Measurements from ENCODE around the gene FASLG.

Gene FASLG

DNA sequence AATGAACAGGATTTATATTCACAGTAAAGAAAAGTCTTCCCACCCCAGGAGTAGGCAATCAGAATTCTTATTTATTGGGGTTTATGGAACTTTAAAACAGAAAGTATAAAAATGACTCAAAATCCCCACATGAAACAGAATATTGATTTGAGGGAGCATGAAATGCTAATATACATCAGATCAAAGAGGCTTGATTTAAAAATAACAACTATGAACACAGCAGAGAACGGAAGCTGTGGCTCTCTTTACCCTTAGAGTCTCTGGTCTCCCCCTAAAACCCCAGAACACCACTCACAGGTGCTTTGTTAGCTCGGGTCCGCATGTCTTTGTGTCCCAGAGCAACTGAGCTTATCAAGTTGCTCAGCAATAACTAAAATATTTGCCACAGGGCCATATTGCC, 31.2 kb upstream of the FASLG start:
- WGBS, 2 experiments: 93 to 94% methylated on average over 3 of the region's 3 CpGs
- no peaks in the 10 kb centered on the region for H3K9me3 ChIP-seq (ENCODE audit: control insufficient read depth, low read length)
- H3K4me3 ChIP-seq (ENCODE audit: insufficient read depth, low read depth, low read length): no peak overlapping the region
- no peaks in the 10 kb centered on the region for H3K4me1 ChIP-seq (ENCODE audit: control insufficient read depth, insufficient read depth, low read length)
- no peaks in the 10 kb centered on the region for H3K27me3 ChIP-seq (ENCODE audit: control insufficient read depth, insufficient read depth, low read length, poor library complexity, severe bottlenecking)
- H3K36me3 ChIP-seq (ENCODE audit: control insufficient read depth, insufficient read depth, low read length): no peaks in the 10 kb centered on the region
- H3K27ac ChIP-seq (ENCODE audit: insufficient read depth, low read depth, low read length, poor library complexity, severe bottlenecking): no peak overlapping the region

DNA sequence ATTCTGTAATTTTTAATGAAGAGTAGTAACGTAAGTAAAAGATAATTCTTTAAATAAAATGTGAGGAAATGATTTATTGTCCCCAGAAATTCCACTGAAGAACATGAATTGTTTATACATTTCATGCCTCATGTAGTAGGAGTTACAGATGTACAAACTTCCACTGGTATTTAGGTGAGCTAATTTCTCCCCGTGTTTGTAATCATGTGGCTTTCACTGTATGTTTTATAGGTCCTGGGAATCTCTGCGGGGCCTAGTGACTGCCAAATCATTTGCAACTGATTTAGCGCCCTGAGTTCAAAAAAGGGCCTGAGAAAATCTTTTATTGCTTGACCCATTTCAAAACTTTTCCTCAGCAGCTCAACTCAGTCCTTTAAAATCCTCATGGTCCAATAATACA, 30.5 kb upstream of the FASLG start:
- Histone ChIP-seq H3K27ac (ENCODE audit: insufficient read depth, low read depth, low read length, poor library complexity, severe bottlenecking) (no peak overlapping the region), H3K36me3 (ENCODE audit: control insufficient read depth, insufficient read depth, low read length) (no peaks in the 10 kb centered on the region), H3K4me1 (ENCODE audit: control insufficient read depth, insufficient read depth, low read length) (no peaks in the 10 kb centered on the region), H3K9me3 (ENCODE audit: control insufficient read depth, low read length) (no peaks in the 10 kb centered on the region), H3K27me3 (ENCODE audit: control insufficient read depth, insufficient read depth, low read length, poor library complexity, severe bottlenecking) (no peaks in the 10 kb centered on the region), H3K4me3 (ENCODE audit: insufficient read depth, low read depth, low read length) (no peak overlapping the region)
- WGBS, 2 experiments: 93 to 96% methylated on average over 4 of the region's 4 CpGs

DNA sequence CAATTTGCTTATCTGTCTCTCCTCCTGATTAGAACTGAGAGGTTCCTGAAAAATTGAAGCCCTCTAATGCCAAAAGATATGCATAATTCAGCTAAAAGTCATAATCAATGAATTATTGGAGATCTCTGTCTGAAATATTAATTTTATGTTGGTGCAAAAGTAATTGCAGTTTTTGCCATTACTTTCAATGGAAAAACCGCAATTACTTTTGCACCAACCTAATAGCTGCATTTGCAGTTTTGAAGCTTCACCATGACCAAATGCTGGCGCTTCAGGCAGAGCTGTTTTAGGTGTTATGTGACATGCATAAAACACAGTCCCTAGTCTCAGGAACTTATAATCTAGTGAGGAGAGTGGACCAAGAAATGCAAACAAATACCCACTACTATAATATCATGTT, 29.7 kb upstream of the FASLG start:
- 88 to 100% methylated on average over 1 to 2 of the region's 2 CpGs for WGBS, 2 experiments
- H3K4me1 ChIP-seq (ENCODE audit: control insufficient read depth, insufficient read depth, low read length): no peaks in the 10 kb centered on the region
- no peak overlapping the region for H3K4me3 ChIP-seq (ENCODE audit: insufficient read depth, low read depth, low read length)
- H3K9me3 ChIP-seq (ENCODE audit: control insufficient read depth, low read length): no peaks in the 10 kb centered on the region
- H3K27me3 ChIP-seq (ENCODE audit: control insufficient read depth, insufficient read depth, low read length, poor library complexity, severe bottlenecking): no peaks in the 10 kb centered on the region
- H3K36me3 ChIP-seq (ENCODE audit: control insufficient read depth, insufficient read depth, low read length): no peaks in the 10 kb centered on the region
- H3K27ac ChIP-seq (ENCODE audit: insufficient read depth, low read depth, low read length, poor library complexity, severe bottlenecking): no peak overlapping the region

DNA sequence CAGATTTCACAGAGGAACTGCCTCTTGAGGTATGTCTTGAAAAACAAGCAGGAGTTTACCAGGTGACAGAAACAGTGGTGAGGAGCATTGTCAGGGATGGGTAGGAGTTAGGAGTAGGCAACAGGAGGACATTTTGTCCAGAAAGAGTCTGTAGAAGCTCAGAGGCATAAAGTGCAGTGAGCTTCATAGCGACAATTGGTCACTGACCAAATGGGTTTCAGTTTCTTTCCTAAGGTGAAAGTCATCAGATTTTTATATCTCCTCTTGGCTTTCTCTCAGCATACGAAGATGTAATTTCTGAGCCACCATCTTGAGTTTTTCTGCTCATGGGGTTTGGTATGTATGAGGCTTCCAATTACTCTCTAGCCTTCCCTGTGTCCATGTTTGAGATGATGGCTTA, 29.3 kb upstream of the FASLG start:
- Histone ChIP-seq H3K4me1 (ENCODE audit: control insufficient read depth, insufficient read depth, low read length) (no peaks in the 10 kb centered on the region), H3K9me3 (ENCODE audit: control insufficient read depth, low read length) (no peaks in the 10 kb centered on the region), H3K27me3 (ENCODE audit: control insufficient read depth, insufficient read depth, low read length, poor library complexity, severe bottlenecking) (no peaks in the 10 kb centered on the region), H3K27ac (ENCODE audit: insufficient read depth, low read depth, low read length, poor library complexity, severe bottlenecking) (no peak overlapping the region), H3K36me3 (ENCODE audit: control insufficient read depth, insufficient read depth, low read length) (no peaks in the 10 kb centered on the region), H3K4me3 (ENCODE audit: insufficient read depth, low read depth, low read length) (no peak overlapping the region)
- 92 to 96% methylated on average over 2 of the region's 2 CpGs for WGBS, 2 experiments

DNA sequence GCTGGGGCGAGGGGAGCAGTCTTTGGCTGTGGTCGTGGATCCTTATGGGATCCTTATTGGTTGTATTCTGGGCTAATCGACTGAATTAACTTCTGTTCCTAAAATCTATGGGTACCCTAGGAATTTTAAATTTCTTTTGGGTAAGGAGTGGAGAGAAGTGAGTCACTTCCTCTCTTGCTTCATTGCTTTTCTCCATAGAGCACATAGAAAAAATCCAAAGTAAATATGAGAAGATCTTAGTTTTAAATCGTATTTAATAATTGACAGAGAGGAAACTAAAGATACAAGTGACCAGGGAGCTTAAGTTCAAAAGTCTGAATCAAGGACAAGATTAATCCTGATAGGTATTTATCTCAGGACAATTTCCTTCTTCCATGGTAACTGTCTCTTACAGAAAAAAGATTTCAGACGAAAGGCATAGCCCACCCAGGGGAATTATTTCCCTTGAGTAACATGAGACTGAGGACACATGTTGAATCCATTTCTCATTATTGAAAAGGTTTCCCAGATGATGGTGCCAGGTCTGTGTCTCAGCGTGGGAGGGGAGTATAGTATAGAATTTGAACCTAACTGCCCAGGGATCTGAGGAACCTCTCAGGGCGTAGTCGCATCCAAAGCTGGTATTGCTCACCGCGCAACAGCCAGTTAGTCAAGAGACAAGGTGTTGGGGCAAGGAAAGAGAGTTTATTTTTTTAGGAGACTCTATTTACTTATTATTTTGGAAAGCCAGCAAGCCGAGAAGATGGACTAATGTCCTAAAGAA, 28.7 kb upstream of the FASLG start:
- Histone ChIP-seq H3K9me3 (ENCODE audit: control insufficient read depth, low read length) (no peaks in the 10 kb centered on the region), H3K27me3 (ENCODE audit: control insufficient read depth, insufficient read depth, low read length, poor library complexity, severe bottlenecking) (no peaks in the 10 kb centered on the region), H3K36me3 (ENCODE audit: control insufficient read depth, insufficient read depth, low read length) (no peaks in the 10 kb centered on the region), H3K4me1 (ENCODE audit: control insufficient read depth, insufficient read depth, low read length) (no peaks in the 10 kb centered on the region), H3K4me3 (ENCODE audit: insufficient read depth, low read depth, low read length) (no peak overlapping the region), H3K27ac (ENCODE audit: insufficient read depth, low read depth, low read length, poor library complexity, severe bottlenecking) (no peak overlapping the region)
- WGBS, 2 experiments: 96 to 97% methylated on average over 11 of the region's 11 CpGs

DNA sequence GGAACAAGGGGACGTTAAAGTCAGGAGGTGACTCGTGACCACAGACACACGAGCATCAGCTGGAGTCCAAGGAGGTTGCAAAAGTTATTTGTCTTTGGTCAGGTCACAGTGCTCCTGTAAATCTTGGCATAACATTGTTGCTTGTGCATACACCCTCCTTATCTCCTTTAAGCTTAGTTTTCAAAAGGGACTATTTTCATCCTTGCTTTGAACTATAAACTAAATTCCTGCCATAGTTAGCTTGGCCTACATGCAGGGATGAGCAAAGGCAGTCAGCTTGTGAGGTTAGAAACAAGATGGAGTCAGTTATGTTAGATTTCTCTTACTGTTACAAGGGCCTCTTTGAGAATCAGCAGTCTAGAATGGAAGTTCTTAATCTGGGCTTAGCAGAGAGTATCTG, 28.0 kb upstream of the FASLG start:
- H3K4me3 ChIP-seq (ENCODE audit: insufficient read depth, low read depth, low read length): no peak overlapping the region
- WGBS, 2 experiments: 95 to 97% methylated on average over 3 of the region's 3 CpGs

DNA sequence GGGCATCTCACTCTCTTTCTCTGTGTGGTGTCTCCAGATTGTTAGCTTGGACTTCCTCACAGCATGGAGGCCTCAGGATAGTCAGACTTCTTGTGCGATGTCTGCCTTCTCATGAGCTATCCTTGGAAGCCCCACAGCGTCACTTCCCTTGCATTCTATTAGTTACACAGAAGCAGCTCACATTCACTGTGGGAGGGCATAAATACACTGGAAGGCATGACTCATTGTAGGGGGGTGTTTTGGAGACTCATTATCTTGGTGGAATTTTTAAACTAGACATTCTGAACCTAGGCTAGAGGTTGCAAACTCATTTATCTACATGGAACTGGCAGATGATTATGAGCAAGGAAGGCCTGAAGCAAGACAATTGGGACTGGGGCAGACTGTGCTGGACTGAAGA, 21.4 kb upstream of the FASLG start:
- Histone ChIP-seq H3K27me3 (ENCODE audit: control insufficient read depth, insufficient read depth, low read length, poor library complexity, severe bottlenecking) (no peaks in the 10 kb centered on the region), H3K4me3 (ENCODE audit: insufficient read depth, low read depth, low read length) (no peak overlapping the region), H3K27ac (ENCODE audit: insufficient read depth, low read depth, low read length, poor library complexity, severe bottlenecking) (no peak overlapping the region), H3K9me3 (ENCODE audit: control insufficient read depth, low read length) (no peaks in the 10 kb centered on the region), H3K4me1 (ENCODE audit: control insufficient read depth, insufficient read depth, low read length) (no peaks in the 10 kb centered on the region), H3K36me3 (ENCODE audit: control insufficient read depth, insufficient read depth, low read length) (no peaks in the 10 kb centered on the region)
- 92 to 100% methylated on average over 2 of the region's 2 CpGs for WGBS, 2 experiments

More for the DNA sequence above, 28.0 kb upstream of the FASLG start:
- H3K27me3 ChIP-seq (ENCODE audit: control insufficient read depth, insufficient read depth, low read length, poor library complexity, severe bottlenecking): no peaks in the 10 kb centered on the region
- H3K36me3 ChIP-seq (ENCODE audit: control insufficient read depth, insufficient read depth, low read length): no peaks in the 10 kb centered on the region
- no peak overlapping the region for H3K27ac ChIP-seq (ENCODE audit: insufficient read depth, low read depth, low read length, poor library complexity, severe bottlenecking)
- no peaks in the 10 kb centered on the region for H3K9me3 ChIP-seq (ENCODE audit: control insufficient read depth, low read length)
- no peaks in the 10 kb centered on the region for H3K4me1 ChIP-seq (ENCODE audit: control insufficient read depth, insufficient read depth, low read length)

DNA sequence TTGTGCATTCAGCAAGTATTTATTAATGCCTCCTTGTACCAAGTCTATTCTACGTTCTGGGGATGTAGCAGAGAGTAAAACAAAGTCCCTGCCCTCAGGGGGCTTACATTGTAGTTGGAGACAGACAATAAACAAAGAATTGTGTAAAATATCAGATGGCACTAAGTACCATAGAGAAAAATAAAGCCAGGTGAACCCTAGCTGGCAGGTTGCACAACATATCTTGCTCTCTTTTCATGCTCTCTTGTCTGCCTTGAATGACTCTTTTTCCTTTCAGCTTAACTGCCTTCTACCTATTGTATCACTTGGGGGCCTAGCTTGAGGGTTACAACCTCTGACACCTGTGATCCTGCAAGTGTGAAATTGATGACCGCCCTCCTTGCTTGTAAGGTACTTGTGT, 20.7 kb upstream of the FASLG start:
- H3K27ac ChIP-seq (ENCODE audit: insufficient read depth, low read depth, low read length, poor library complexity, severe bottlenecking): no peak overlapping the region

DNA sequence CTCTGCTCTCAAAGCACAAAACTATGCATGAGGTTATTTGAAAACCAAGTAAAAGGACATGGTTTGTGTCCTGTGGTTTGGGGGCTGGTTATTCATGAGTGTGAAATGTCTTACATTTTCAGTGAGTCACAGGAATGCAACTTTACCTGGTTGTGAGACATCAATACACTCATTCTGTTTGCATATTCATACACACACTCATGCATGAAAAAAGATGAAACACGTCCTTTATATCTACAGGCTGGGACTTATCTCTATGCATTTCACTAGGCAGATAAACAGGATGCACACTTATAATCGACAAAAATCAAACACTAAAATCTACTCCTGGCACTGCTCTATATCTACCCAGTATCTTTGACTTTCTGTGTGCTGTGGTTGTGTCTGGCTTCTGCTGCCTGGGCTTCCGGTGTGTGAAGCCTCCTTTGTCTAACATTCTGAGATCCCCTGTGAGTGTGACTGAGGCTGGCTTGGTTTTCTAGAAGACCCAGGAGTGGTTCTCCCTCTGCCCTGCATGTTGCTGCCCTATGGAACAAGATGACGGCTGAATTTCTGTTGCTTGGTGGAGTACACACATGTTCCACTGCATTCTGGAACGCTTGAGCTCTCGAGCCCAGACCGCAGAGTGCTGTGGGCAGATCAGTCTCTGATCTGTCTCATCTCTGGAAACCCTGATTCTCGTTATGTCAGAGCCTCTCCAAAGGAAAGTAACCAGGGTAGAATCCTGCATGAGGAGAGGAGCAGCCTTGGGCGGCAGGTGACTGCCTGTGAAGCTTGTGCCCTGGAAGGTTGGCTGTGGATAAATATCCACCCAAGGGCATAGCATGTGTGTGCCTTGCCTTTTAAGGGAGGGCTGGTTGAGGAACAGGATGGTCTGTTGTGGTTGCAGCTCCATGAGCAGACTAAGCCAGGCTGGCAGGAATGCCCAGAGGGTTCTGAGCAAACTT, 19.7 kb upstream of the FASLG start:
- Histone ChIP-seq H3K9me3 (ENCODE audit: control insufficient read depth, low read length) (no peaks in the 10 kb centered on the region), H3K4me1 (ENCODE audit: control insufficient read depth, insufficient read depth, low read length) (no peaks in the 10 kb centered on the region), H3K27ac (ENCODE audit: insufficient read depth, low read depth, low read length, poor library complexity, severe bottlenecking) (no peak overlapping the region), H3K27me3 (ENCODE audit: control insufficient read depth, insufficient read depth, low read length, poor library complexity, severe bottlenecking) (no peaks in the 10 kb centered on the region), H3K4me3 (ENCODE audit: insufficient read depth, low read depth, low read length) (no peak overlapping the region), H3K36me3 (ENCODE audit: control insufficient read depth, insufficient read depth, low read length) (no peaks in the 10 kb centered on the region)
- 91 to 92% methylated on average over 9 of the region's 9 CpGs for WGBS, 2 experiments

More for the DNA sequence above, 20.7 kb upstream of the FASLG start:
- Histone ChIP-seq H3K4me3 (ENCODE audit: insufficient read depth, low read depth, low read length) (no peak overlapping the region), H3K27me3 (ENCODE audit: control insufficient read depth, insufficient read depth, low read length, poor library complexity, severe bottlenecking) (no peaks in the 10 kb centered on the region), H3K9me3 (ENCODE audit: control insufficient read depth, low read length) (no peaks in the 10 kb centered on the region), H3K36me3 (ENCODE audit: control insufficient read depth, insufficient read depth, low read length) (no peaks in the 10 kb centered on the region), H3K4me1 (ENCODE audit: control insufficient read depth, insufficient read depth, low read length) (no peaks in the 10 kb centered on the region)
- 60 to 90% methylated on average over 1 to 2 of the region's 2 CpGs for WGBS, 2 experiments

DNA sequence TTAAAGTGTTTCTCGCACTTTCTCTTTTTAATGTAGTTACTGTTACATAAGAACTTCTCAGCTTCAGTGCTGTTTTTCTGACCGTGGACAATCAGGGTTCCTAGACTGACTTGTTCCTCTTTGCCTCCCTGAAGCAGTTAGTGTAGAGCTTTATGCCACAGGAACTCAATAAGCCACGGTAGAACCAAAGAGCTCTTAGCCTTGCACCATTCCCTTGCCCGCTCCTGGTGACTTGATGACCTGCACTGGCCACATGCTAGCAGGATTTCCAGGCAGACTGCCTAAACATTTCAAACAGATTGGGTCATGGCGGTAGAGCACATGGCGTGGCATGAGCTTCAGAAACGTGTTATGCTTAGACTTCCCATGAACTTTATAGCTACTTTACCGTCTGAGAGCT, 18.8 kb upstream of the FASLG start:
- 92 to 94% methylated on average over 8 of the region's 8 CpGs for WGBS, 2 experiments
- H3K4me1 ChIP-seq (ENCODE audit: control insufficient read depth, insufficient read depth, low read length): no peaks in the 10 kb centered on the region
- H3K4me3 ChIP-seq (ENCODE audit: insufficient read depth, low read depth, low read length): no peak overlapping the region
- no peak overlapping the region for H3K27ac ChIP-seq (ENCODE audit: insufficient read depth, low read depth, low read length, poor library complexity, severe bottlenecking)
- H3K9me3 ChIP-seq (ENCODE audit: control insufficient read depth, low read length): no peaks in the 10 kb centered on the region
- no peaks in the 10 kb centered on the region for H3K36me3 ChIP-seq (ENCODE audit: control insufficient read depth, insufficient read depth, low read length)
- no peaks in the 10 kb centered on the region for H3K27me3 ChIP-seq (ENCODE audit: control insufficient read depth, insufficient read depth, low read length, poor library complexity, severe bottlenecking)

All from ectodermal cell (in vitro differentiated cells).